ENCODE data around the gene TUBA4A. TPM values are rescaled to one million over a fixed set of nuclear protein-coding genes. Genes with fewer than 3 reads are reported as not detected.
"Not testable (repeated sequence)": the region's sequence is repeated elsewhere in the genome, so short reads cannot be mapped to it uniquely, and the experiment has no call there.

TUBA4A gene
- total RNA-seq, 1 donor from 2014 or later, result 235 TPM

DNA sequence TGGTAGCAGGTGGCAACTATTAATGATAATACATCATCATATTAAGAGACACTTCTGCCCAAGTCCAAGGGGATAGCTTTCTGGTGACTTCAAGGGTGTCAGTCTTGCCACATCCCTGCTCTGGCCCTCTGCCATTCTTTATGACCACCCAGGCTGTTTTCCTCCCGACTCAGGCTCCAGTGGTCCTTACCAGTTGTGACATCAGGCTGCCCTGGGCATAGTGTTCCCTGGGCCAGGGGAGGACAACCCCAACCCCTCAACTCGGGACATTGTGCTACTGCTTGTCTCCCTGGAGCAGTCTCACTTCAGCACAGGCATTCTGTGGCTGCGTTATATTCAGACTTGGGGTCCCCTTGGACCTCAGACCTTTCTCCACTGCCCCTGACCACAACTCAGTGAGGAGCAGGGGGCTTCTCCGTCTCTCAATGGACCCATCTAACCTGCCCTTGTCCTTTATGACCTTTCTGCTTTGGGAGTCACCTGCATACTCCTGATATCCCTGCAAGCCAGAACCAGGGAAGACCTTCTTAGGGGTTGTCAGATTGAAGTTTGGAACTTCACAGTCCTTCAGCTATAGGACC, 38.3 kb upstream of the TUBA4A start:
- DNase-seq, result no peak
- Mint-ChIP-seq H3K4me1 (peaks cover 12% of the 10 kb centered on the region), H3K27ac (no peak overlapping the region), H3K4me3 (no peak overlapping the region), H3K9me3 (no peaks in the 10 kb centered on the region), H3K27me3 (no peaks in the 10 kb centered on the region), H3K36me3 (ENCODE audit: low read depth) (no peaks in the 10 kb centered on the region)
- intact Hi-C loops (cut with micrococcal nuclease), result no loop called here

DNA sequence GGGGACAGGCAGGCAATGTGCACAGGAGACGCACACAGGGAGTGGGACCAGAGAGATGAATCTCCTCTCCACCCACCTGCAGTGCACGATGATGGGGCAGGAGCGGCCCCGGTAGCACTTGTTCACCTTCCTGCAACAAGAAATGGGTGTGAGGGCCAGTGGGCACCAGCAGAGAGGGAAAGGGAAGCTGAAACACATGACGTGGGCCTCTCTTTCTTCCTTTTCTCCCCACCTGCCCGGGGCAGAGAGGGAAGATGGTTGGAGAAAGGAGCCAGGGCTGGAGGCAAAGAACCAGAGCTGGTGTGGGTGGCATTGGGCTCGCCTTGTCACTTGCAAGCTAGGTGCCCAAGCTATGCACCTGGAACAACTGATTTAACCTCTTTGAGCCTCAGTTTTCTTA, 37.7 kb upstream of the TUBA4A start:
- Mint-ChIP-seq H3K27me3 (no peaks in the 10 kb centered on the region), H3K4me1 (peaks cover 12% of the 10 kb centered on the region), H3K4me3 (no peak overlapping the region), H3K36me3 (ENCODE audit: low read depth) (no peaks in the 10 kb centered on the region), H3K9me3 (no peaks in the 10 kb centered on the region), H3K27ac (no peak overlapping the region)
- DNase-seq, result no peak
- intact Hi-C loops (cut with micrococcal nuclease), result no loop called here

DNA sequence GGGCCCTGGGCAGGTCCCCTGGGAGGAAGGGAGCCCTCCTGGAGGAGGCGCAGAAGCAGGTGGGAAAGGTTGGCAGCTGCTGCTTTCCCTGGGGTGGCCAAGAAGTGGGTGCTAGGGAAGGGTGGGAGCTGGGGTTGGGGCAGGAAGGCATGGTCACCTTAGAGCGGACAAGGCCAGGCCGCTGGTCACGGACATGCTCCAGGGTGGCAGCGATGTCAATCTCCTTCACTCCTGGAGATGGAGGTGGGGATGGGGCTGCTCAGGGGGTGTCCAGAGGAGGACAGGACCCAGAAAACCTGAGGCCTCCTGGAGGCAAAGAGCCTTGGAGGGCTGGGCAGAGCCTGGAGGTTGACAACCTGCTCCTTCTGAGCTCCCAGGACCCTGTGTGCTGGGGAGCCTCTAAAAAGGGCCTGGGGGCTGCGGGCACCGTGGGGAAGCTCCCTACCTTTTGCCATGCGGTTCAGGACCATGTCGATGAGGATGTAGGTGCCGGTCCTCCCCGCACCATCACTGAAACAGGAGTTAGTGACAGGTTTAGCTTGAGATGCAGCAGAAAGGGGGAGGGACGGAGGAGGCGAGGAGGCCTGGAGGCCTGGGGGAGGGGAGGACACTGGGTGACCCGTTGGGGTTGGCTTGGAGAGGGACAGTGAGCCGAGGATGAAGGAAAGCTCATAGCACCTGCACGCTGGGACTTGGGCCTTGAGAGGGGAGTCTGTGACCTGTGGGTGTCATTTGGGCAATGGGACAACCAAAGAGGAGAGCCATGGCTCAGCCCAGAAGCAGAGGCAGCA, 36.9 kb upstream of the TUBA4A start:
- H3K4me3 Mint-ChIP-seq, result no peak overlapping the region
- no peaks in the 10 kb centered on the region for H3K9me3 Mint-ChIP-seq
- no peak for DNase-seq
- H3K36me3 Mint-ChIP-seq (ENCODE audit: low read depth), result no peaks in the 10 kb centered on the region
- intact Hi-C loops (cut with micrococcal nuclease), result no loop called here
- H3K27me3 Mint-ChIP-seq, result no peaks in the 10 kb centered on the region
- H3K27ac Mint-ChIP-seq, result no peak overlapping the region
- peaks cover 11% of the 10 kb centered on the region for H3K4me1 Mint-ChIP-seq

DNA sequence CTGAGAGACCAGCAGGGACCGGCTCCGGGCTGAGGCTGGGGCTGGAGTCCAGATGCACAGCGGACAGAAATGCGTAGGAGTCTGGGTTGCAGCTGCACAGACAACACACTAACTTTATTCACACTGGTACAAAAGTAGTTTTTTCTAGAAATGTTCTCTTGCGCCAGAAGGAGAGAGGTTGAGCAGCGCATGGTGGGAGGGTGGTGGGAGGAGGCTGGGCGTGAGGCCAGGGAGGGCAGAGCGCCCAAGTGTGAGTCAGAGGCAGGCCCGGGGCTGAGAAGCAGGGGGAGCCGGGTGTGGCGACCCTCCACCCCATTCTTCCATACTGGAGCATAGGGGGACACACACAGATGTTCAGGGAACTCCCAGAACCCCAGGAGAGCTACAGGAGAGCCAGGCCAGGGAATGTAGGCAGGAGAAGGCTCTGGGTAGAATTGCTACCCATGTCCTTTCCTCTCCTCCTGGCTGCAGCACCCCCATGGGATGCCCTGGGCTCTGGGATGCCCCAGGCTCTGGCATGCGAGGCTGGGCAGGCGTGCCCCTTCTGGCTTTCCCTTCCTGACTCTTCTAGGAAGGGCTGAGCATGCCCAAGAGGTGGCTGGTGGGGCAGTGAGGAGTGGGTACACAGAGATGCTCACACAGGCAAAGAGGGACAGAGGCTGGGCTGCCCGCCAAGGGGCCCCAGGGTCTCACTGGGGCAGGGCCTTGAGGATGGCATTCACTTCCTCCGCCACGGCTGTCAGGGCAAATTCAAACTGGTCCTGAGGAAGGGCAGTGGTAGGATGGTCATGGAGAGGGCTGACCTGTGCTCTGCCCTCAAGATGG, 36.0 kb upstream of the TUBA4A start:
- Mint-ChIP-seq H3K36me3 (ENCODE audit: low read depth) (peaks cover 3% of the 10 kb centered on the region), H3K27me3 (no peaks in the 10 kb centered on the region), H3K27ac (no peak overlapping the region), H3K4me1 (peaks cover 8% of the 10 kb centered on the region), H3K4me3 (no peak overlapping the region), H3K9me3 (no peaks in the 10 kb centered on the region)
- no peak for DNase-seq
- intact Hi-C loops (cut with micrococcal nuclease), result no loop called here

DNA sequence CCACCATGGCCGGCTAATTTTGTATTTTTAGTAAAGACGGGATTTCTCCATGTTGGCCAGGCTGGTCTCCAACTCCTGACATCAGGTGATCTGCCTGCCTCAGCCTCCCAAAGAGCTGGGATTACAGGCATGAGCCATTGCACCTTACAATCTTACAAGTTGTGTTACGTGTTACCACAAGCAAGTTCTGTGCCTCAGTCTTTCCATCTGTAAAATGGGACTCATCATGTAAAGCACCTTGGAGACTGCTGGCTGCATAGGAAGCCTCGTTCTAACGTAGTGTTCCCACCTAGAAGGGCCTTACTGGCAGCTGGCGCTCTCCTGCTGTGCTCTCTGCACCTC, 35.4 kb upstream of the TUBA4A start:
- intact Hi-C loops (cut with micrococcal nuclease), result no loop called here
- no peak overlapping the region for H3K4me3 Mint-ChIP-seq
- H3K27me3 Mint-ChIP-seq, result no peaks in the 10 kb centered on the region
- H3K4me1 Mint-ChIP-seq, result peaks cover 5% of the 10 kb centered on the region
- DNase-seq, result no peak
- no peak overlapping the region for H3K27ac Mint-ChIP-seq
- no peaks in the 10 kb centered on the region for H3K9me3 Mint-ChIP-seq
- peaks cover 3% of the 10 kb centered on the region for H3K36me3 Mint-ChIP-seq (ENCODE audit: low read depth)

DNA sequence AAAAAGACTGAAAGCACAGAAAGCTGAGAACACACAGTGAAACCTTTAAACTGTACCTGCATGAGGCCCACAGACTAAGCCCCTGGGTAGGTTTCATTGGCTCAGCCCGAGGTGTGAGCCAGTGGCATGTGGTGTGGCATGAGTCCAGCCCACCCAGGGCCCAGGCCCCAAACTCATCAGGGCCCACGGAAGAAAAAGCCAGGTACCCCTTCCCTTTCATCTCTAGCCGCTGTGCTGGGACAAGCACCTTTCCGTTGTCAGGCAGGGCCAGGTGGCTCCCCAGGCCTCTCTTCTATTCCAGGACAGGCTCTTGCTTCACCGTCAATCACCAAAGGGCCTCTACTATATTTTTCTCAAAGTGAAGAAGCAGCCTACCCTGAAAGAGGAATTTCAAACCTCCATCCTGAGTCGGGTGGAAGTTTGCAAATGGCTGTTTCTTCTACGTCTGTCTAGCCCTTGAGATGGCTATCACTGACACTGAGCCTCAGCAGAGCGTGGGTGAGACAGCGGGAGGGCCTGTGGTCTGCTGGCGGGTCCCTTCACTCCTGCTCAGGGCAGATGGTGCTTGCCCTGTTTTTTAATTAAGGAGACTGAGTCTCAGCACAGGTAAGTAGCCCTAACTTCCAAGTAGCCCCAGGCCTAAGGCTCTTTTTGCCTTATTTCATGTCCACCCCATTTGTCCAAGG, 34.0 kb upstream of the TUBA4A start:
- no peak for DNase-seq
- no peak overlapping the region for H3K4me3 Mint-ChIP-seq
- H3K4me1 Mint-ChIP-seq, result peaks cover 7% of the 10 kb centered on the region
- H3K27me3 Mint-ChIP-seq, result no peaks in the 10 kb centered on the region
- H3K27ac Mint-ChIP-seq, result no peak overlapping the region
- H3K36me3 Mint-ChIP-seq (ENCODE audit: low read depth), result peaks cover 14% of the 10 kb centered on the region
- intact Hi-C loops (cut with micrococcal nuclease), result no loop called here
- no peaks in the 10 kb centered on the region for H3K9me3 Mint-ChIP-seq

DNA sequence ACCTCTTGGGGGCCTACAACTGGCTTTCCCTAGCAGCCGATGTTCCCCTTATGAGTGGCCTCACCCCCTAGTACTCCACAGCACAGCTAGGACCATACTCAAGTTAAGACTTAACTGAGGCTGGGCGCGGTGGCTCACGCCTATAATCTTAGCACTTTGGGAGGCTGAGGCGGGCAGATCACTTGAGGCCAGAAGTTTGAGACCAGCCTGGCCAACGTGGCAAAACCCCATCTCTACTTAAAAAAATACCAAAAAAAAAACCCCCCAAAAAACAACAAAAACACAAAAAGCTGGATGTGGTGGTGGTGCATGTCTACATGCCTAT, 33.4 kb upstream of the TUBA4A start:
- H3K27ac Mint-ChIP-seq; H3K4me3 Mint-ChIP-seq; DNase-seq; H3K27me3 Mint-ChIP-seq; intact Hi-C loops (cut with micrococcal nuclease); H3K9me3 Mint-ChIP-seq: not testable (repeated sequence)
- Mint-ChIP-seq H3K4me1 (peaks cover 11% of the 10 kb centered on the region), H3K36me3 (ENCODE audit: low read depth) (peaks cover 19% of the 10 kb centered on the region)

DNA sequence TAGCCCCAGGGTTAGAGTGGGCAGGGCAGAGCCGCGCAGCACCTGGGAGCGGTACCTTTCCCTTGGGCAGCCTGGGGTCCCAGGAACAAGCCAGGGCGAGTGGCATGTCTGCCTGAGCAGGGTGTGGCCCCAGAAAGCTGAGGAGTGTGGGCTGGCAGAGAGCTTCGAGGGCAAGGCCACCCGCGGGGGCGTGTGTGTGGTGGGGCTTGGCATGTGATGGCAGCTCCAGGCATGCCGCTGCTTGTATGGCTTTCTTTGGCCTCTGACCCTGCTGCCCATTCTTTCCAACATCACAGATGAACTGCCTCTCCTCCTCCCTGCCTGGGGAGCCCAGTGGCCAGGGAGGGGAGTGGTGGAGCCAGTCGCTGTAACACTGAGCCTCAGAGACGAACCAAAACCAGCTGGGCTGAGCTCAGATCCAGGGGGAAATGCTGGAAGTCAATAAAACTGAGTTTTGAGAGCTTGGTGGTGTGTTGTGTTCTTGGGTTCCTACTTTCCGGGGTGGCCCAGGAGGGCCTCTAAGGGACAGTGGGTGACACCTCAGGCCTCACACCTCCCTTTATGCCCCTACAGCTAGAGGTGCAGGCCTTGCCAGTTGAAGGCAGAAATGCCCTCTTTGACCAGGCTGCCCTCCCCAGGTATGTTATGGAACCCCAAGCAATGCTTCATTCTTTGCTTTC, 32.9 kb upstream of the TUBA4A start:
- Mint-ChIP-seq H3K27ac (no peak overlapping the region), H3K9me3 (no peaks in the 10 kb centered on the region), H3K27me3 (no peaks in the 10 kb centered on the region)

DNA sequence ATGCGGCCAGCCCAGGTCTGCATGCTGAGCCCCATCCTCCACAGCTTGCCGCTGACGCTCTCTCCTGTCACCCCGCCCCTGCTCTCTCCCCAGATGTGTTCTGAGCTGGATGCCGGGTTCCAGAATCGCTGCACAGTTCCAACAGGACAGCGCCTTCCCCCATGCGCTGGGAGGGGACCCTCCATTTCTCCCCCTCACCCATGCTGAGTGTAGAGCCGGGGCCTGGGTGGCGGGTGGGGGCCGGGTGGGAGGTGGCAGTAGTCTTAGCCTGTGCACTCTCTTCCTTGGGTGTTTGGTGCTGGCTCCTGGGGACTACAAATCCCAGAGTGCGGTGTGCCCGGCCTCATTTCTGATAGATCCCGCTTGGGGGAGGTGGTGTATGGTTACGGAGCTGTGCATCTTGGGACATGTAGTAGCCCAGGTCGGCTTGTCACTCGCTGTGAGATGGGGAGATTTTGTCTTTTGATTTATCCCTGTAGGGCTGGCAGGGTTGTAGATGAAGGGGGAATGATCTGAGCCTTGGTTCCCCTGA, 32.2 kb upstream of the TUBA4A start:
- H3K4me3 Mint-ChIP-seq, result no peak overlapping the region
- H3K27me3 Mint-ChIP-seq, result no peaks in the 10 kb centered on the region
- peaks cover 26% of the 10 kb centered on the region for H3K36me3 Mint-ChIP-seq (ENCODE audit: low read depth)
- no peak for DNase-seq
- intact Hi-C loops (cut with micrococcal nuclease), result no loop called here
- no peaks in the 10 kb centered on the region for H3K9me3 Mint-ChIP-seq
- peaks cover 16% of the 10 kb centered on the region for H3K4me1 Mint-ChIP-seq
- no peak overlapping the region for H3K27ac Mint-ChIP-seq

More for the DNA sequence above, 32.9 kb upstream of the TUBA4A start:
- peaks cover 22% of the 10 kb centered on the region for H3K36me3 Mint-ChIP-seq (ENCODE audit: low read depth)
- no peak for DNase-seq
- H3K4me1 Mint-ChIP-seq, result peaks cover 11% of the 10 kb centered on the region
- intact Hi-C loops (cut with micrococcal nuclease), result no loop called here
- no peak overlapping the region for H3K4me3 Mint-ChIP-seq

DNA sequence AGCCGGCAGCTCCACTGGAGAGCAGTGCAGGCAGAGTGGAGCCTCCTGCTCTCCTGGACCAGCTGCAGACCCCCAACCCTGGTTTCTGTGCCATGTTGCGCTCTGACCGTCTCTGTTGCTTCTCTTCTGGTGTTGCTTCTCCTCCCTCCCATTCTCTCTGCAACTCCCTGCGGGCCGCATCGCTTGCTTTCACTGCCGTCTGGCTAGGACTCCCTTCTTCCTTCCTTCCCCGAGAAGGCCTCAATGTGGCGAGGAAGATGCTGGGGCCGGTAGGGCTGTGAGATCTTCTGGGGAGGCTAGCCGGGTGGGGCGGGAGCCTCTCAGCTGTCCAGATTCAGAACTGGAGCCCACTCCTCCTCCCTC, 31.6 kb upstream of the TUBA4A start:
- no peaks in the 10 kb centered on the region for H3K27me3 Mint-ChIP-seq
- no peak overlapping the region for H3K4me3 Mint-ChIP-seq
- no peak overlapping the region for H3K27ac Mint-ChIP-seq
- intact Hi-C loops (cut with micrococcal nuclease), result no loop called here
- H3K36me3 Mint-ChIP-seq (ENCODE audit: low read depth), result peaks cover 27% of the 10 kb centered on the region
- H3K9me3 Mint-ChIP-seq, result no peaks in the 10 kb centered on the region
- peaks cover 20% of the 10 kb centered on the region for H3K4me1 Mint-ChIP-seq
- DNase-seq, result no peak

DNA sequence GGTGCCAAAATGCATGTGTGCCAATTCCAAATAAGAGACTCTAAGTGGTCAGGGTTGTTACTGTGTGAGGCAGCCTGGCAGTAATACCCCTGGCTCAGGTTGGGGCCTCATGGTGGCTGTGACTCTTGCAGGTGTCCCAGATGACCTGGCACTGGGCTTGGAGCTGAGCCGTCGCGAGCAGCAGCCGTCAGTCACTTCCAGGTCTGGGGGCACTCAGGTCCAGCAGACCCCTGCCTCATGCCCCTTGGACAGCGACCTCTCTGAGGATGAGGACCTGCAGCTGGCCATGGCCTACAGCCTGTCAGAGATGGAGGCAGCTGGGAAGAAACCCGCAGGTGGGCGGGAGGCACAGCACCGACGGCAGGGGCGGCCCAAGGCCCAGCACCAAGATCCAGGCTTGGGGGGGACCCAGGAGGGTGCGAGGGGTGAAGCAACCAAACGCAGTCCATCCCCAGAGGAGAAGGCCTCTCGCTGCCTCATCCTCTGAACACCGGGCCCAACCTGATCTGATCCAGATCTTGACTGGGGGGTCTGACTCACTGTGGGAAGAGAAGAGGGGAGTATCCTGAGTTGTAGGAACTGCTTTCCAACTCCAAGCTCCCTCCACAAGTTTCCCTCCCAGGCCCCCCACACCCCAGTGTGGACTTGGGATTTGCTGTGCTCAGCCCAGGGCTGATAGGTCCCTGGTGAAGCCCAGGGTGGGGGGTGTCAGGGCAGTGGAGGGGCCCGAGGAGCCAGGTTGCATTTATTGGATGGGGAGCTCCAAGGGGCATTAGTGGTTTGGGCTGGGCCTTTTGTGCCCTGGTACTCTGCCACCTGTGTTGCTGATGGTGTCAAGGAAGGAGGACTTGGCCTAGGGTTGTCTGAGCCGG, 31.0 kb upstream of the TUBA4A start:
- no peak overlapping the region for H3K4me3 Mint-ChIP-seq
- peaks cover 26% of the 10 kb centered on the region for H3K4me1 Mint-ChIP-seq
- no peak overlapping the region for H3K27ac Mint-ChIP-seq
- H3K27me3 Mint-ChIP-seq, result no peaks in the 10 kb centered on the region
- no peak for DNase-seq
- intact Hi-C loops (cut with micrococcal nuclease), result no loop called here
- no peaks in the 10 kb centered on the region for H3K9me3 Mint-ChIP-seq
- peaks cover 29% of the 10 kb centered on the region for H3K36me3 Mint-ChIP-seq (ENCODE audit: low read depth)

DNA sequence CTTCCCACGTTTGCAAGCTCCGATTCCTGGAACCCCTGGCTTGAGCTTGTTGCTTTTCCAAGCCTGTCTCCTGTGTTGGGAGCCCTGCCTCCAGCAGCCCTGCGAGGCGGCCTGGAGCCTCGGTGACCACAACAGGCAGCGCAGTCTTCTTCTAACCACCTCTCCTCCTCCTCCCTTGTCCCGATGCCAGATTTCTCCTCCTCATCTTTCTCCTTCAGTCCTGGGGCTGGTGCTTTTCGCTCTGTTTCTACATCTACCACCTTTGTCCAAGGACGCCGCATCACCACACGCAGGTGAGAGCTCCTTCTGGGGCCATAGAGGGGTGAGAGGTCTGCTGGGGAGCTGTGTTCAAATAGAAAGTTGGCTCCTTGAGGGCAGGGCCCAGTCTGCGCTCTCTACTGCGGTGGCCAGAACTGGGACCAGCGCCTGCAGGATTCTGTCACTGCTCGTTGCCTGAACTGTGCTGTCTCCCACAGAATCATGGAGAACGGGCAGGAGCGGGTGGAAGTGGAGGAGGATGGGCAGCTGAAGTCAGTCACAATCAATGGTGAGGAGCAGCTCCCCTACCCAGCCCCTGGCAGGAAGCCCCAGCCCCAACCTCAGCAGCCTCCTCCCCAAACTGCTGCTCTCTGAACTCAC, 29.3 kb upstream of the TUBA4A start:
- Mint-ChIP-seq H3K4me1 (peaks cover 34% of the 10 kb centered on the region), H3K9me3 (no peaks in the 10 kb centered on the region), H3K36me3 (ENCODE audit: low read depth) (peaks cover 30% of the 10 kb centered on the region), H3K27me3 (no peaks in the 10 kb centered on the region), H3K4me3 (no peak overlapping the region), H3K27ac (peak overlapping the region; percentile 53)
- intact Hi-C loops (cut with micrococcal nuclease), result no loop called here
- DNase-seq, result no peak
